ENCODE results near the gene PLBD2. TPM values are rescaled to one million over a fixed set of nuclear protein-coding genes. Genes with fewer than 3 reads are reported as not detected.

Gene PLBD2
- total RNA-seq, 1 donor from 2014 or later = 40.2 TPM

GRCh38 chr12:113387631-113388030, 29.2 kb downstream of the PLBD2 start:
- ATAC-seq (ENCODE audit: poor library complexity) (no peak), DNase-seq (no peak)
- intact Hi-C loops (cut with DNase I) = no loop called here

DNA sequence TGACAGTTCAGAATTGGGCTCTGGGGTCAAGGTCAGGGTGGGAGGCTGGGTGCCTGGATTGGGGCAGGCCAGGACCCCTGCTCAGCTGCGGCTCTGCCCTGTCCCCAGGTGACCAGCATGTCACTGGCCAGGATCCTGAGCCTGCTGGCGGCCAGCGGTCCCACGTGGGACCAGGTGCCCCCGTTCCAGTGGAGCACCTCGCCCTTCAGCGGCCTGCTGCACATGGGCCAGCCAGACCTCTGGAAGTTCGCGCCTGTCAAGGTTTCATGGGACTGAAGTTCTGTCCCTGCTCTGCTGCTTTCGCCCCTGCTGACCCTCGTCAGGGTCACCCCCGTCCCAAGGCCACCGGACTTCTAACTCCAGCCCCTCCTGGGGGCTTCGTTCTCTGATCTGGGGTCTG, 30.0 kb downstream of the PLBD2 start:
- ATAC-seq (ENCODE audit: poor library complexity) (no peak), DNase-seq (no peak)
- intact Hi-C loops (cut with DNase I) = no loop called here

DNA sequence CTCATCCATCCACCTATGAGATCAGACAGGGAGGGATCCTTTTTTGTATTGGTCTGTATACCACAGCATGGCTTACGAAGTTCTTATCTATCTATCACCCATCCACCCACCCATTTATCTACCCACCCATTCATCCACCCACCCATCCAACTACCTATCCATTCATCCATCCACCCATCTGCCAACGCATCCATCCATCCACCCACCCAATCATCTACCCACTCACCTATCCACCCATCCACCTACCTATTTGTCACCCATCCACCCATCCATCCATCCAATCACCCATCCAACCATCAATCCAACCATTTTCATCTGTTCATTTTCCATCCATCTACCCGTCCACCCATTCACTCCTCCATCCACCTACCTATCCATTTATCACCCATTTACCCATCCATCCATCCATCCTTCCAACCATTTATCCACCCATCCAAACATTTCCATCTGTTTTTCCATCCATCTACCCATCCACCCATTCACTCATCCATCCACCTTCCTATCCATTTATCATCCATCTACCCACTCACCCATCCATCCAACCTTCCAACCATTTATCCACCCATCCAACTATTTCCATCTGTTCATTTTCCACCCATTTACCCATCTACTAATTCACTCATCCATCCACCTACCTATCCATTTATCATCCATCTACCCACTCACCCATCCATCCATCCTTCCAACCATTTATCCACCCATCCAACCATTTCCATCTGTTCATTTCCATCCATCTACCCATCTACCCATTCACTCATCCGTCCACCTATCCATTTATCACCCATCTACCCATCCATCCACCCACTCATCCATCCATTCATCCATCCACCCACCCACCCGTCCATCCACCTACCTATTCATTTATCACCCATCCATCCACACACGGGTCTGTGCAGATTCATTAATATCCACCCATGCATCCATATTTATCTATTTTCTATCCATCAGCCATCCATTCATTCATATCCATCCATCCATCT, 32.0 kb downstream of the PLBD2 start:
- ATAC-seq (ENCODE audit: poor library complexity) (no peak), DNase-seq (no peak)
- intact Hi-C loops (cut with DNase I) = no loop called here

DNA sequence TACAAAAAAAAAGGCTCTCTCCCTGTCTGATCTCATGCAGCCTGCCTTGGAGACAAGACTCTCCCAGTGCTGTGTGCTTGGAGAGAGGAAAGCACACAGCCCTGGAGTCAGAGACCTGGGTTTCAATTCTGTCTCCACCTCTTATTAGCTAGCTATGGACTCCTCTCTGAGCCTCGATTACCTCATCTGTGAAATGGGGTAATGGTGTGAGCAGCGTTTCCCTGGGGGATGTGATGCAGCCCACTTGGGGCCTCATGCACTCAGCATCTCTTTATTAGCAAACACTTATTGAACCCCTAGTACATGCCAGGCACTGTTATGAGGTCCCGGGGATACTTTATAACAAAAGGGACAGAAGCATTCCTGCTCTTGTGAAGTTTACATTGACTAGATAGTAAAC, 32.8 kb downstream of the PLBD2 start:
- no peak for ATAC-seq (ENCODE audit: poor library complexity)
- intact Hi-C loops (cut with DNase I) = no loop called here
- no peak for DNase-seq

DNA sequence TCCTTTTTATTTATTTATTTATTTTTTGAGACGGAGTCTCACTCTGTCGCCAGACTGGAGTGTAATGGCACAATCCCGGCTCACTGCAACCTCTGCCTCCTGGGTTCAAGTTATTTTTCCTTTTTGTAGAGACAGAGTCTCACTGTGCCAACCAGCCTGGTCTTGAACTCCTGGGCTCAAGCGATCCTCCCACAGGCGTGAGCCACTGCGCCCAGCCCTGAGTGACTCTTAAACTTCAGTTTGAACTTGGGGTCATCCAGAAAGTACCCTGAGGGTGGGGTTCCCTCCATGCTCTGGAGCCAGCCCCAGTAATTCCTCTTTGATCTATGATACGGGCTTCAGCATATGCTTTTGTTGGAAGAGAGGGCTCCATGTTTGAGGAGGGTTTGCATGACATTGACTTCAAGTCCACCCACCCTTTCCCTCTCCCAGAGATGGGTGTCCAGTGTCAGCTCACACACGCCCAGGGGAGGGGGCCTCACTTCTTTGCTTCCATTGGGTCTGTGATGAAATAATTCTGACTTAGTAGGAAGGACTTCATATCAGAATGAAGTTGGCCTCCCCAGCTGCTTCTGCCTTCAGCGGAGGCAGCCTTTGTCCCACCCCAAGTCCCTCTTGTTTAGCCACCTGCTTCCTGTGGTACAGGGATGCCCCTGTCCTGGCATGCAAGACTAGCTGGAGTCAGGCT, 33.4 kb downstream of the PLBD2 start:
- DNase-seq (no peak), ATAC-seq (ENCODE audit: poor library complexity) (no peak)
- intact Hi-C loops (cut with DNase I) = no loop called here

DNA sequence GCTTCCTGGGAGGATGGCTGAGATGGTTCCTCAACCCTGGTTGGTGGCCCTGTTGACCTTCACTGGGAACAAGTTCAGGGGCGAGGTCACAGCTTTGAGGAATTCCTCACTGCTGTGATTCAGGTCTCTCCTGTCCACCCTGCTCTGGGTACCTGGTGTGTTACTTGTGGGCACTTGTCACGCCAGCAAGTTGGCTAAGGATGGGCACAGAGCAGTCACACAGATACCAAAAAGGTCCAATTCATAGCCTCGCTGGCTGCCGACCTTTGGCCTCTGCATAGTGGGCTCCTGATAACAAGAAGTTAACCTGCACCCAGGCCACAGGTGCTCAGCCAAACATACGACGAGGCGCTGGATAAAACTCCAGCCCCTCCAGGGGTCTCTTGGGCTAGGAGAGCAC, 34.1 kb downstream of the PLBD2 start:
- no peak for DNase-seq
- intact Hi-C loops (cut with DNase I) = no loop called here
- ATAC-seq (ENCODE audit: poor library complexity) = no peak

DNA sequence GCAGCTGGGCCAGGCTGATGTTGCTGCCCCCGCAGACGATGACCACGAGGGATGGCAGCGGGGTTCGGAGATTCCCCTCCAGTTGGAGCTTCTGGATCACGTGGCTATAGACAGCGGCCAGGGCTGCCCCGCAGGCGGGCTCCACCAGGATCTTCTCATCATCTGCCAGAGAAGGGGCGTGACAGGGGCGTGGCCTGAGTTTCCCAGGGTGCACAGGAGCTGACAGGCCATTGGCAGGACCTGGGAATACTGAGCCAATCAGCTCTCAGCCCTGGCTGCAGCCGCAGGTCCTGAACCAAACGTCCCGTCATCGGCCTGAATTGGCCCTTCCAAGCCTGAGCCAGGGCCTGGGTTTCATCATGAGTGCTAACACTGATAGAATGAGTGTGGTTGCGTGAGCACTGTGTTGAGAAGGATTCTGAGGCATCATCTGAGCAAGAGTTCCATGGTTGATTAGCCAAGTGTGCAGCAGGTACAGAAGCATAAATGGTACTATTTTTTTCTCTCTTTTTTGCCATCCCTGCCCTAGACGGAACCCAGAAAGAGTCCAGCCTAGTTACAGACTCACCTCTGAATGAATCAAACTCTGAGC, 34.7 kb downstream of the PLBD2 start:
- intact Hi-C loops (cut with DNase I) = no loop called here
- DNase-seq (peak; percentile 55), ATAC-seq (ENCODE audit: poor library complexity) (peak; percentile 30)

GRCh38 chr12:113393749-113394148, 35.4 kb downstream of the PLBD2 start:
- ATAC-seq (ENCODE audit: poor library complexity) (no peak), DNase-seq (no peak)
- intact Hi-C loops (cut with DNase I) = no loop called here

DNA sequence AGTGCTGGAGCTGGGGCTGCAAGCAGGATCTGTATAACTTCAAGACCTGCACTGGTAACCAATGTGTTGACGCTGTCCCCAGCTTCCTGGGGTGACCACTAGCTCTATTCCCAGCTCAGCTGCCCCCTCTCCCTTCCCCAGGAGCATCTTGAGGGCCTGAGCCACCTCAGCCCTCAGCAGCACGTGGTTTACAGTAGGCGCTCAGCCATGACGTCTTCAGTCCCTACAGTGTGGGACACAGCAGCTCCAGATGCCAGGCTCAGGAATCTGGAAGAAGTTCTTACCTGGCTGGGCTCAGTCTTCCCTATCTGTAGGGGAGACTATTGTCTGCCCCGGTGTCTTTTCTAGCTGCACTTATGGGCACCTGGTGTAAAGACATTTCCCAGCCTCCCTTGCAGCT, 36.7 kb downstream of the PLBD2 start:
- ATAC-seq (ENCODE audit: poor library complexity) (no peak), DNase-seq (no peak)
- intact Hi-C loops (cut with DNase I) = no loop called here

DNA sequence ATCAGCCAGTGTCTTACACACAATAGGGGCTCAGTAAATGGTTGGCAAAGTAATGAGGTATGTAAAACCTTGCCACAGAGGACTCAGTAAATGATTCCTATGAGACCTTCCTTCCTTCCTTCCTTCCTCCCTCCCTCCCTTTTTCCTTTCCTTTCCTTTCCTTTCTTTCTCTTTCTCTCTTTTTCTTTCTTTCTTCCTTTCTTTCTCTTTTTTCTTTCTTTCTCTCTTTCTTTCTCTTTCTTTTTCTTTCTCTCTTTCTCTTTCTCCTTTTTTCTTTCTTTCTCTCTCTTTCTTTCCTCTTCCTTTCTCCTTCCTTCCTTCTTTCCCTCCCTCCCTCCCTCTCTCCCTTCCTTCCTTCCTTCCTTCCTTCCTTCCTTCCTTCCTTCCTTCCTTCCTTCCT, 37.8 kb downstream of the PLBD2 start:
- intact Hi-C loops (cut with DNase I) = no loop called here
- DNase-seq = no peak

DNA sequence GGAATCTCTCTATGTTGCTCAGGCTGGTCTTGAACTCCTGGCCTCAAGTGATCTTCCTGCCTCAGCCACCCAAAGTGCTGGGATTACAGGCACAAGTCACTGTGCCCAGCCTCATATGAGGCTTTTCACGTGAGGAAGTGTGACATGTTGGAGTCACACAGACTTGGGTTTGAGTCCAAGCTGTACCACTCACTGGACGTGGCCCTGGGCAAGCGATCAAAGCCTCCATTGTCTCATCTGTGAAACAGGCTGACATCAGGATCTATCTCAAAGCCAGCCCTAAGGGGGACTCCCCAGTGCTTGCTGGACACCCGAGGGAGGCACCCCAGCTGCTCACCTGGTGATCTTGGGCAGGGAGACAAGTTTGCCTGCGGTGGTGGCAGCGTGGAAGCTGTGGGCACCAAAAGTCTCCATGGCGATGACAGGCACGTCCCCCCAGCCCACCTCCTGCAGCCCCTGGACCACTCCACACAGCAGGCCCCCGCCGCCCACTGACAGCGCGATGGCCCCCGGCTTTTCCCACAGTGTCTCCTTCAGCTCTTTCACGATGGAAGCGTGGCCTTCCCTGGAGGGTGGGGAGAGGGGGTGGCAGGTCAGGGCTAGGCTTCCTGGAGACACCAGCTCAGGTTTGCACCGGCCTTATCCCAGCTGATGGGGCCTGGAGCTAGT, 38.6 kb downstream of the PLBD2 start:
- intact Hi-C loops (cut with DNase I) = no loop called here
- ATAC-seq (ENCODE audit: poor library complexity) = no peak

More for the DNA sequence above, 37.8 kb downstream of the PLBD2 start:
- ATAC-seq (ENCODE audit: poor library complexity) = no peak

GRCh38 chr12:113397497-113398197, 39.3 kb downstream of the PLBD2 start:
- intact Hi-C loops (cut with DNase I) = no loop called here
- ATAC-seq (ENCODE audit: poor library complexity) = no peak

More for the DNA sequence above, 38.6 kb downstream of the PLBD2 start:
- DNase-seq = no peak

GRCh38 chr12:113398346-113399290, 40.2 kb downstream of the PLBD2 start:
- no peak for ATAC-seq (ENCODE audit: poor library complexity)
- no peak for DNase-seq
- intact Hi-C loops (cut with DNase I) = no loop called here

More at GRCh38 chr12:113397497-113398197, 39.3 kb downstream of the PLBD2 start:
- DNase-seq = no peak

GRCh38 chr12:113399490-113399889, 41.1 kb downstream of the PLBD2 start:
- DNase-seq = no peak
- intact Hi-C loops (cut with DNase I) = no loop called here

DNA sequence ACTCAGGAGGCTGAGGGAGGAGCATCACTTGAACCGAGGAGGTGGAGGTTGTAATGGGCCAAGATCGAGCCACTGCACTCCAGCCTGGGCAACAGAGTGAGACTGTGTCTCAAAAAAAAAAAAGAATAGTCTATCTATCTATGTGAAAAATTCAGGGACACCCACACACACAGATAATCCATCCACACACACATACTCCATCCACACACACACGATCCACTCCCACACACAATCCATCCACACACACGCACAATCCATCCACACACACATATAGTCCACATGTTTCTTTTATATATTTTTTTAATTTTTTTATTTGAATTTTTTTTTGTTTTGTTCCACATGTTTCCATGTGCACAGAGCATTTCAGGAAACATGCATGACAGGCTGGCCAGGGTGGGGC, 42.0 kb downstream of the PLBD2 start:
- ATAC-seq (ENCODE audit: poor library complexity) = no peak
- intact Hi-C loops (cut with DNase I) = no loop called here
- DNase-seq = no peak

More at GRCh38 chr12:113399490-113399889, 41.1 kb downstream of the PLBD2 start:
- no peak for ATAC-seq (ENCODE audit: poor library complexity)

GRCh38 chr12:113401066-113402000, 42.9 kb downstream of the PLBD2 start:
- intact Hi-C loops (cut with DNase I) = no loop called here
- DNase-seq (no peak), ATAC-seq (ENCODE audit: poor library complexity) (no peak)
